NCI-H2029 (cell line): Measurements from ENCODE around the gene KRT33A.
"Not testable (repeated sequence)": the region's sequence is repeated elsewhere in the genome, so short reads cannot be mapped to it uniquely, and the experiment has no call there.

Experiments
- DNase-seq: peaks from one replicate; lab custom pipeline; 2025; lab: John Stamatoyannopoulos, UW

KRT33A gene

GRCh38 chr17:41350381-41350878 is at the start of gene KRT33A:
KRT33A (minus strand) TSS chr17:41350828; CDS start chr17:41350767, 61 bp downstream.
- not testable (repeated sequence) for DNase-seq

- no peak for DNase-seq
Observed at GRCh38 chr17:41396996-41397660, 46.5 kb upstream of the KRT33A start, which contains the start of gene KRT31. KRT31 (minus strand) TSS chr17:41397608; CDS start chr17:41397539, 69 bp downstream.

GRCh38 chr17:41396340-41396739 is 45.7 kb upstream of the KRT33A start:
- no peak for DNase-seq

GRCh38 chr17:41395611-41396010 is 45.0 kb upstream of the KRT33A start:
- no peak for DNase-seq

GRCh38 chr17:41395044-41395443 is 44.4 kb upstream of the KRT33A start:
- DNase-seq: not testable (repeated sequence)

- no peak for DNase-seq
Observed at GRCh38 chr17:41394254-41394996, 43.8 kb upstream of the KRT33A start.

GRCh38 chr17:41393826-41394225 is 43.2 kb upstream of the KRT33A start:
- no peak for DNase-seq

GRCh38 chr17:41393294-41393693 is 42.7 kb upstream of the KRT33A start:
- DNase-seq: no peak

GRCh38 chr17:41392278-41392677 is 41.6 kb upstream of the KRT33A start:
- no peak for DNase-seq

GRCh38 chr17:41391535-41391934 is 40.9 kb upstream of the KRT33A start:
- no peak for DNase-seq

GRCh38 chr17:41390411-41390938 is 39.8 kb upstream of the KRT33A start:
- DNase-seq: no peak

GRCh38 chr17:41387670-41388069 is 37.0 kb upstream of the KRT33A start:
- DNase-seq: no peak

GRCh38 chr17:41386227-41386626 is 35.6 kb upstream of the KRT33A start:
- no peak for DNase-seq

- DNase-seq: no peak
Observed at GRCh38 chr17:41383690-41384089, 33.1 kb upstream of the KRT33A start.

- DNase-seq: no peak
Observed at GRCh38 chr17:41382394-41382793, 31.8 kb upstream of the KRT33A start.

- DNase-seq: not testable (repeated sequence)
Observed at GRCh38 chr17:41381943-41382342, 31.3 kb upstream of the KRT33A start, which contains the start of gene KRT34. KRT34 (minus strand) TSS chr17:41382306; CDS start chr17:41382246, 60 bp downstream.

GRCh38 chr17:41380091-41380490 is 29.5 kb upstream of the KRT33A start:
- not testable (repeated sequence) for DNase-seq

GRCh38 chr17:41377546-41377945 is 26.9 kb upstream of the KRT33A start:
- no peak for DNase-seq

- no peak for DNase-seq
Observed at GRCh38 chr17:41369713-41370112, 19.1 kb upstream of the KRT33A start, which contains the start of gene KRT33B. KRT33B (minus strand) TSS chr17:41369813; CDS start chr17:41369750, 63 bp downstream.

GRCh38 chr17:41369023-41369422 is 18.4 kb upstream of the KRT33A start:
- DNase-seq: no peak

- DNase-seq: no peak
Observed at GRCh38 chr17:41367426-41368075, 16.9 kb upstream of the KRT33A start.

GRCh38 chr17:41366070-41366469 is 15.4 kb upstream of the KRT33A start:
- DNase-seq: no peak
